GM12878 (cell line): ENCODE data around the gene CARF. TPM values are rescaled to one million over a fixed set of nuclear protein-coding genes. Genes with fewer than 3 reads are reported as not detected.
A peak's percentile ranks its signal among the peaks of the same experiment; 100 is the strongest.

Experiments used
- CBX5 ChIP-seq: sonication (generic); IDR thresholded peaks from 2 replicates; pipeline ENCODE4 v1.6.1; 2016; ENCODE audit warnings: low read depth, moderate library complexity, mild to moderate bottlenecking, inconsistent platforms
- CEBPZ ChIP-seq: fragments of 150-350 bp; IDR thresholded peaks from 2 replicates; pipeline ENCODE4 v1.6.1; 2016; ENCODE audit warnings: low read depth, low read length
- EP300 ChIP-seq, 2 experiments: fragments of 150-350 bp in 1 of 2; IDR thresholded peaks; 2 replicates each; pipeline ENCODE4 v1.6.1; 2011 to 2012; ENCODE audit warnings: low read depth in 2 of 2, low read length in 2 of 2, borderline replicate concordance in 1 of 2, improper control_type of control experiment in 1 of 2, inconsistent platforms in 1 of 2; ENCODE audit not compliant: control insufficient read depth in 1 of 2
- MEF2B ChIP-seq: fragments of 450-650 bp; IDR thresholded peaks from 2 replicates; pipeline ENCODE4 v1.6.1; 2018; ENCODE audit warnings: mild to moderate bottlenecking, moderate library complexity; ENCODE audit not compliant: partially characterized antibody, poor library complexity, severe bottlenecking
- NFXL1 ChIP-seq: fragments of 450-650 bp; IDR thresholded peaks from 2 replicates; pipeline ENCODE4 v1.6.1; 2017; ENCODE audit warnings: antibody characterized with exemption, mild to moderate bottlenecking, borderline replicate concordance
- NKRF ChIP-seq: fragments of 450-650 bp; conservative IDR thresholded peaks from 2 replicates; pipeline ENCODE4 v1.6.1; 2017; ENCODE audit warnings: mild to moderate bottlenecking, moderate library complexity
- SIN3A ChIP-seq: IDR thresholded peaks from 2 replicates; pipeline ENCODE4 v1.6.1; 2012; ENCODE audit warnings: low read depth, low read length, improper control_type of control experiment
- TCF7 ChIP-seq: IDR thresholded peaks from 2 replicates; pipeline ENCODE4 v1.6.1; 2014; ENCODE audit warnings: antibody characterized with exemption, borderline replicate concordance
- WRNIP1 ChIP-seq: IDR thresholded peaks from 2 replicates; pipeline ENCODE4 v1.6.1; 2011; ENCODE audit warnings: low read depth, low read length, improper control_type of control experiment, borderline replicate concordance
- YY1 ChIP-seq: IDR thresholded peaks from 2 replicates; pipeline ENCODE4 v1.6.1; 2011; ENCODE audit warnings: low read depth, mild to moderate bottlenecking, low read length
- ZBTB11 ChIP-seq: fragments of 450-650 bp; formaldehyde crosslinking; IDR thresholded peaks from 2 replicates; pipeline ENCODE4 v1.5.0; 2022; ENCODE audit warnings: mild to moderate bottlenecking, missing genetic modification characterization
- polyA plus RNA-seq, 11 experiments: library from polyadenylated mRNA; depleted of rRNA in 4 of 11; unstranded in 6 of 11; stranded (reverse) in 5 of 11; fragments of >200 nt; fragmentation: Nextera tagmentation in 4 of 11; fragmentation: Illumina TruSeq in 1 of 11; extraction: Ambion mirVana in 4 of 11; extraction: Trizol in 1 of 11; gene quantifications; 1 replicate in 1 of 11; 2 replicates in 10 of 11; pipeline versions ENCODE4 v1.2.1 to v1.2.3, GENCODE V29; 2011 to 2016; ENCODE audit warnings: inconsistent platforms in 2 of 11, missing spikeins in 2 of 11, low read depth in 1 of 11
- total RNA-seq, 4 experiments: library from RNA; depleted of rRNA in 3 of 4; stranded (reverse); fragments of >200 nt in 3 of 4; fragmentation: Illumina TruSeq in 1 of 4; extraction: Trizol in 1 of 4; gene quantifications; 2 replicates each; pipeline versions ENCODE4 v1.2.1 to v1.2.3, GENCODE V29; 2013 to 2021
- TF ChIP-seq, protein P1 (sequence below): fragments of 450-650 bp; IDR thresholded peaks from 2 replicates; pipeline ENCODE4 v1.6.1; 2016; ENCODE audit warnings: mild to moderate bottlenecking
- TF ChIP-seq, protein P2 (sequence below): fragments of 450-650 bp; IDR thresholded peaks from 2 replicates; pipeline ENCODE4 v1.6.1; 2018; ENCODE audit warnings: mild to moderate bottlenecking, low read depth, moderate library complexity; ENCODE audit not compliant: partially characterized antibody

CARF gene
- total and polyA plus RNA-seq, 10 of the 15 experiments (the other 5 are each of a cell fraction or from before 2014, with no cell fraction given), result 1.8 to 11.5 (median 6.9) TPM

DNA sequence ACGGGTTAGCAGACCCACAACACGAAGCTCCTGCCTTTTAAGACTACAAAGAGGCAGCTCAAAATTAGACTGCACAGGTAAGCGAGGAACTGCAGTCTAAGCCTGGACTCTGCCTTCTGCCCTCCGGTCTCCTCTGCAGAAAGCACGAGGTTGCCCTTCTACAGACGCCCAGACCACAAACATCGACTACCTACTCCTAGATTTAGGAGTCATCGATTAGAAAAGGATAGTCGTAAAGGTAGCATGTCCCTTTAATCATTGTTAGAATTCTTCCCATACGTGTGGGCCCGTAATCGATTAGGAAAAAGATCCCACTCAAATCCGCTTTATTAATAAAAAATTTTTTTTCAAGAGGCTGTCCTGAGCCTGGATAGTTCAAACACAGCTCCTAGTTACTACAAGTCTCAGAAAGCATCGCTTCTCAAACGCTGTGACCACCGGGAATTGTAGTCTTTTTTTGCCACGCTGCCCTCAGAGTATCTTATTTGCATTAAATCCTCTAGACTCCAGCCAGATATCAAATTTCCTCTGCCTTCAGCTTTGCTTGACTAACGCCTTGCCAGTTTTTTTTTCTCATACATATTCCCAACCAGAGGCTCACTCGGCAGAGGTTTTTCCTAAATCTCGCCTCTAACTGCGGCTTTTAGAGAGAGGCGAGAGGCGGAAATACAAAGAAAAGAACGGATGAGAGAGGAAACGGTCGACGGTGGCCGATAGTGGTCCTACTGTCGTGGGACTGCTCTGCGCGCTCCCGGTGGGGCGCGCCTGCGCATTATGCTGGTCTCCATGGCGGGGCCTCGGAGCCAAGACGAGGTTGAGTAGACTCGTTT, at the start of gene CARF, which contains the start of gene WDR12 (continued):
- TF ChIP-seq ZBTB11 (CRISPR knock-in tag) (no peak), NFXL1 (no peak), TCF7 (peak; percentile 65), CBX5 (0 out of 2 replicates have a peak, but pooled peaks have one; percentile 26), NKRF (peak; percentile 94), SIN3A (peak; percentile 84; the same call in 1 of the 2 replicates), MEF2B (no peak), CEBPZ (no peak), YY1 (peak; percentile 81), EP300 (IDR thresholded peaks at IDR 0.05; ENCODE audit: borderline replicate concordance in 1 of 2, control insufficient read depth in 1 of 2, low read depth in 2 of 2, low read length in 2 of 2) (no peak), WRNIP1 (peak; percentile 82; the same call in 1 of the 2 replicates)
- TF ChIP-seq, protein P1, sequence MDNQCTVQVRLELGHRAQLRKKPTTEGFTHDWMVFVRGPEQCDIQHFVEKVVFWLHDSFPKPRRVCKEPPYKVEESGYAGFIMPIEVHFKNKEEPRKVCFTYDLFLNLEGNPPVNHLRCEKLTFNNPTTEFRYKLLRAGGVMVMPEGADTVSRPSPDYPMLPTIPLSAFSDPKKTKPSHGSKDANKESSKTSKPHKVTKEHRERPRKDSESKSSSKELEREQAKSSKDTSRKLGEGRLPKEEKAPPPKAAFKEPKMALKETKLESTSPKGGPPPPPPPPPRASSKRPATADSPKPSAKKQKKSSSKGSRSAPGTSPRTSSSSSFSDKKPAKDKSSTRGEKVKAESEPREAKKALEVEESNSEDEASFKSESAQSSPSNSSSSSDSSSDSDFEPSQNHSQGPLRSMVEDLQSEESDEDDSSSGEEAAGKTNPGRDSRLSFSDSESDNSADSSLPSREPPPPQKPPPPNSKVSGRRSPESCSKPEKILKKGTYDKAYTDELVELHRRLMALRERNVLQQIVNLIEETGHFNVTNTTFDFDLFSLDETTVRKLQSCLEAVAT, result peak; percentile 100
- TF ChIP-seq, protein P2, sequence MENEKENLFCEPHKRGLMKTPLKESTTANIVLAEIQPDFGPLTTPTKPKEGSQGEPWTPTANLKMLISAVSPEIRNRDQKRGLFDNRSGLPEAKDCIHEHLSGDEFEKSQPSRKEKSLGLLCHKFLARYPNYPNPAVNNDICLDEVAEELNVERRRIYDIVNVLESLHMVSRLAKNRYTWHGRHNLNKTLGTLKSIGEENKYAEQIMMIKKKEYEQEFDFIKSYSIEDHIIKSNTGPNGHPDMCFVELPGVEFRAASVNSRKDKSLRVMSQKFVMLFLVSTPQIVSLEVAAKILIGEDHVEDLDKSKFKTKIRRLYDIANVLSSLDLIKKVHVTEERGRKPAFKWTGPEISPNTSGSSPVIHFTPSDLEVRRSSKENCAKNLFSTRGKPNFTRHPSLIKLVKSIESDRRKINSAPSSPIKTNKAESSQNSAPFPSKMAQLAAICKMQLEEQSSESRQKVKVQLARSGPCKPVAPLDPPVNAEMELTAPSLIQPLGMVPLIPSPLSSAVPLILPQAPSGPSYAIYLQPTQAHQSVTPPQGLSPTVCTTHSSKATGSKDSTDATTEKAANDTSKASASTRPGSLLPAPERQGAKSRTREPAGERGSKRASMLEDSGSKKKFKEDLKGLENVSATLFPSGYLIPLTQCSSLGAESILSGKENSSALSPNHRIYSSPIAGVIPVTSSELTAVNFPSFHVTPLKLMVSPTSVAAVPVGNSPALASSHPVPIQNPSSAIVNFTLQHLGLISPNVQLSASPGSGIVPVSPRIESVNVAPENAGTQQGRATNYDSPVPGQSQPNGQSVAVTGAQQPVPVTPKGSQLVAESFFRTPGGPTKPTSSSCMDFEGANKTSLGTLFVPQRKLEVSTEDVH, result peak; percentile 35
